Activated naive CD8-positive, alpha-beta T cell treated with anti-CD3 and anti-CD28 coated beads, Interleukin-2, amount 50 U/mL, for 24 hours (primary cell): ENCODE measurements around the gene TMEM39B.
"Not testable (repeated sequence)": the region's sequence is repeated elsewhere in the genome, so short reads cannot be mapped to it uniquely, and the experiment has no call there.

Source experiments
- ATAC-seq: fragments of 150-1000 bp; cut with Tn5 transposase; one replicate; pipeline ENCODE4 v1.10.0; 2021
- DNase-seq: peaks from one replicate; pipeline ENCODE4 v3.0.0; 2021
- H3K27ac Mint-ChIP-seq: one replicate; pipeline ENCODE4 v1.8.0; 2021; ENCODE audit warnings: mild to moderate bottlenecking, mixed read lengths
- H3K27me3 Mint-ChIP-seq: one replicate; pipeline ENCODE4 v1.8.0; 2021; ENCODE audit warnings: mixed read lengths
- H3K36me3 Mint-ChIP-seq: one replicate; pipeline ENCODE4 v1.8.0; 2021; ENCODE audit warnings: low read depth, mixed read lengths
- H3K4me1 Mint-ChIP-seq: one replicate; pipeline ENCODE4 v1.8.0; 2021; ENCODE audit warnings: mixed read lengths
- H3K4me3 Mint-ChIP-seq: one replicate; pipeline ENCODE4 v1.8.0; 2021; ENCODE audit warnings: mild to moderate bottlenecking, moderate library complexity, mixed read lengths
- H3K9me3 Mint-ChIP-seq: one replicate; pipeline ENCODE4 v1.8.0; 2021; ENCODE audit warnings: mixed read lengths

Gene TMEM39B

GRCh38 chr1:32055416-32055815, 17.3 kb upstream of the TMEM39B start:
- ATAC-seq (no peak), DNase-seq (no peak)
- Mint-ChIP-seq H3K27ac (no peak overlapping the region), H3K36me3 (peaks cover 46% of the 10 kb centered on the region), H3K27me3 (no peaks in the 10 kb centered on the region), H3K9me3 (no peaks in the 10 kb centered on the region), H3K4me3 (no peak overlapping the region), H3K4me1 (no peaks in the 10 kb centered on the region)

- no peak for ATAC-seq
- no peak overlapping the region for H3K4me3 Mint-ChIP-seq
- H3K4me1 Mint-ChIP-seq, result no peaks in the 10 kb centered on the region
- no peaks in the 10 kb centered on the region for H3K9me3 Mint-ChIP-seq
- no peaks in the 10 kb centered on the region for H3K27me3 Mint-ChIP-seq
- DNase-seq, result no peak
- peaks cover 47% of the 10 kb centered on the region for H3K36me3 Mint-ChIP-seq
- no peak overlapping the region for H3K27ac Mint-ChIP-seq
These were observed 16.1 kb upstream of the TMEM39B start for GRCh38 chr1:32056598-32056997.

GRCh38 chr1:32060914-32061313, 11.8 kb upstream of the TMEM39B start:
- Mint-ChIP-seq H3K9me3 (no peaks in the 10 kb centered on the region), H3K36me3 (peaks cover 28% of the 10 kb centered on the region), H3K27me3 (no peaks in the 10 kb centered on the region), H3K4me3 (no peak overlapping the region), H3K4me1 (peaks cover 2% of the 10 kb centered on the region), H3K27ac (no peak overlapping the region)
- no peak for ATAC-seq
- DNase-seq, result no peak

DNA sequence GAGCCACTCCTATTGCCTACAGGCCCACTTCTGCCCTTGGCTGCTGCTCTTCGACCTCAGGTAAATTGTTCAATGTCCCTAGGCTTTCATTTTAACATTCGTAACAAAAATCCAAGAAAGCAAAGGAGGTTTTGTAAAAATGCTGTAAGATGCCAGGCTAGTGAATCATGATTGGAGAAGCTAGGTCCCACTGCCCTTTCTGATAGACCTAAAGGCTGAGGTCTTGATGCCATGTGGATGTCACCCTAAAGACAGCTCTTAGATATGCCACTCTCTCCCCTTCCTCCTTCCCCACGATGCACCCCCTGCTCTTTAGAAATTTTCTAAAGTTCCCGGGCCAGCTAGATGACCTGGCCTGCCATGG, 9.9 kb upstream of the TMEM39B start:
- DNase-seq, result no peak
- no peaks in the 10 kb centered on the region for H3K27me3 Mint-ChIP-seq
- H3K4me1 Mint-ChIP-seq, result peaks cover 8% of the 10 kb centered on the region
- H3K36me3 Mint-ChIP-seq, result peaks cover 20% of the 10 kb centered on the region
- peak; percentile 12 for ATAC-seq
- H3K4me3 Mint-ChIP-seq, result no peak overlapping the region
- peak overlapping the region; percentile 65 for H3K27ac Mint-ChIP-seq
- H3K9me3 Mint-ChIP-seq, result no peaks in the 10 kb centered on the region

- H3K4me1 Mint-ChIP-seq, result peaks cover 8% of the 10 kb centered on the region
- no peak overlapping the region for H3K4me3 Mint-ChIP-seq
- H3K9me3 Mint-ChIP-seq, result no peaks in the 10 kb centered on the region
- ATAC-seq (peak; percentile 13), DNase-seq (no peak)
- H3K27ac Mint-ChIP-seq, result no peak overlapping the region
- H3K27me3 Mint-ChIP-seq, result no peaks in the 10 kb centered on the region
- peaks cover 19% of the 10 kb centered on the region for H3K36me3 Mint-ChIP-seq
These were observed 9.5 kb upstream of the TMEM39B start for GRCh38 chr1:32063261-32063681.

DNA sequence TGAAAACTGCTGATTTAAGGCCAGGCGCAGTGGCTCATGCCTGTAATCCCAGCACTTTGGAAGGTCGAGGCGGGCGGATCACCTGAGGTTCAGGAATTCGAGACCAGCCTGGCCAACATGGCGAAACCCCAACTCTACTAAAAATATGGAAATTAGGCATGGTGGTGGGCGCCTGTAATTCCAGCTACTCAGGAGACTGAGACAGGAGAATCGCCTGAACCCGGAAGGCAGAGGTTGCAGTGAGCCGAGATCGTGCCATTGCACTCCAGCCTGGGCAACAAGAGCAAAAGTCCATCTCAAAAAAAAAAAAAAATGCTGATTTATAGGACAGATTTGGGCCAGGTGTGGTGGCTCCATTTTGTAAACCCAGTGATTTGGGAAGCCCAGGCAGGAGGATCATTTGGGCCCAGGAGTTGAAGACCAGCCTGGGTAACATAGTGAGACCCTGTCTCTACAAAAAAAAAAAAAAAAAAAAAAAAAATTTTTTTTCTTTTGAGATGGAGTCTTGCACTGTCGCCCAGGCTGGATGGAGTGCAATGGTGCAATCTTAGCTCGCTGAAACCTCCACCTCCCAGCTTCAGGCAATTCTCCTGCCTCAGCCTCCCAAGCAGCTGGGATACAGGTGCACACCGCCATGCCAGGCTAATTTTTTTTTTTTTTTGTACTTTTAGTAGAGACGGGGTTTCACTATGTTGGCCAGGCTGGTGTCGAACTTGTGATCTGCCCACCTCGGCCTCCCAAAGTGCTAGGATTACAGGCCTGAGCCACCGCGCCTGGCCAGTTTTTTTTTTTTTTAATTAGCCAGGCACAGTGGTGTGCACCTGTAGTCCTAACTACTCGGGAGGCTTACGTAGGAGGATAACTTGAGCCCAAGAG, 6.9 kb upstream of the TMEM39B start:
- not testable (repeated sequence) for DNase-seq, H3K36me3 Mint-ChIP-seq, H3K9me3 Mint-ChIP-seq, ATAC-seq, H3K4me3 Mint-ChIP-seq, H3K27ac Mint-ChIP-seq, H3K27me3 Mint-ChIP-seq
- H3K4me1 Mint-ChIP-seq, result peaks cover 10% of the 10 kb centered on the region

DNA sequence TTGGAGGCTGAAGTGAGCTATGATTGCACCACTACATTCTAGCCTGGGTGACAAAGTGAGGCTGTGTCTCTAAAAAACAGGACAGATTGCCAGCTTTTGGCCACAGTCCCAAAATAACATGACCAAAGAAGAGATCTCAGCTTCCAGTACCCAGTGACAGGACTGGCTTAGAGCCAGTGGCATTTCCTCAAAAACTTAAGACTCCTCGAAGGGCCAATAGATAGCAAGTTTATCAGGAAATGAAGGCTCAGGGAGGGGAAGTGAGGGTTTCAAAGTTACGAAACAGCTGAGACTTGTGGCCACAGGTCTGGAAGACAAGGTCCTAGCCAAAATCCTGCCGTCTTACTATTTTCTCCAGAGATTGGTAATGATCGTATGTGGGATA, 6.3 kb upstream of the TMEM39B start:
- no peaks in the 10 kb centered on the region for H3K27me3 Mint-ChIP-seq
- H3K9me3 Mint-ChIP-seq, result no peaks in the 10 kb centered on the region
- no peak overlapping the region for H3K27ac Mint-ChIP-seq
- peaks cover 10% of the 10 kb centered on the region for H3K4me1 Mint-ChIP-seq
- no peak overlapping the region for H3K4me3 Mint-ChIP-seq
- H3K36me3 Mint-ChIP-seq, result peaks cover 2% of the 10 kb centered on the region
- peak; percentile 34 for ATAC-seq
- DNase-seq, result no peak

DNA sequence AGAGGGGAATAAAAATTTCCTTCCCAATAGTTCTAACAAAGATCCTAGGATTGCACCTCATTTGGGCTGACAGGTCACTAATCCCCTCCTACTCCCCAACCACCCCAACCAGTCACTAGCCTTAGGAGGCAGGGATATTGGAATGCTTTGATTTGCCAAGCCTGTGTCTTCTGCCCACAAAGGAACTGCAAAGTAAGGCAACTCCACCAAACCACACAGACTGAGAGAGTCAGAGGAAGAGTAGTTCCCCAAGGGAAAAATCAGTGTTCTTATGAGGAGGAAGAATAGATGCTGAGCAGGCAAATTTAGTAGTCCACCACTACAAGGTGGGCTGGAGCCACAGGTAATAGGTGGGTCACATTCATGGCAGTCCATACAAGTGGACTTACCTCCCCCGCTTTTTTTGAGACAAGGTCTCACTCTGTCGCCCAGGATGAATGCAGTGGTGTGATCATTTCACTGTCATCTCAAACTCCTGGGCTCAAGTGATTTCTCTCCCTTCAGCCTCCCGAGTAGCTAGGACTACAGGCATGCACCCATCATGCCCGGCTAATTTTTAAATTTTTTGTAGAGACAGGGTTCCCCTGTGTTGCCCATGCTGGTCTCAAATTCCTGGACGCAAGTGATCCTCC, 3.7 kb upstream of the TMEM39B start:
- no peak for ATAC-seq
- Mint-ChIP-seq H3K4me1 (peaks cover 26% of the 10 kb centered on the region), H3K9me3 (no peaks in the 10 kb centered on the region), H3K4me3 (no peak overlapping the region), H3K36me3 (no peaks in the 10 kb centered on the region), H3K27ac (no peak overlapping the region), H3K27me3 (no peaks in the 10 kb centered on the region)
- no peak for DNase-seq

DNA sequence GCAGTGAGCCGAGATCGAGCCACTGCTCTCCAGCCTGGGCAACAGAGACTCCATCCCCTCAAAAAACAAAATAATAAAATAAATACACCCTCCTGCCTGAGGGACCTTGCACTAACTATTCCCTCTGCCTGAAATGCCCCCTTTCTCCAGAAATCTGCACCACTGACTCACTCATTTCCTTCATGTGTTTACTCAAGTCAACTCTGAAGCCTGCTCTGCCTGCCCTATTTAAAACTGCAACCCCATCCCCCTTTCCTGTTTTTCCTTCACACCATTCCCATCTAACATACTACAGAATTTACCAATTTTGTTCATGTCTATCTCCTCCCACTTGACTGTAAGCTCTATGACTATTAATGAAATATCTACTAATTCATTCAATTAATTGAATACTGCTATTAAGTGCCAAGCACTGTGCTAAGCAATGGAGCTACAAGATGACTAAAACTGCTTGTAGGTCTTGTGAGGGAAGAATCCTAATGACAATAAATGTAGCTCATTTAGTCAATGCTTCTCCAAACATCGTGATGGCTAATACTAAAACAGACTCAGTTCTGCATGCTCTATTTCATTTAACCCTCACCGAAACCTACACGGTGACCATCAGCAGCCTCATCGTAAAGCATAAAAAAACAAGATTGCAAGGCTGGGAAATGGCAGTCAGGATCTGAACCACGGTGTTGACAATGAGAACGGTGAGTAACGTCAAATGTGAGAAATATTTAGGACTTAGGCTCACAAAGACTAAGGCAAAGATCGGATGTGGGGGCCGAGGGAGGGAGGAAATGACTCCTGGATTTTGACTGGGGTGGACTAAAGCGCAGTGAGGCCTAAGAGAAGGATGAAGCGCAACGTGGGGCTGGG, 749 bp upstream of the TMEM39B start:
- DNase-seq (no peak), ATAC-seq (peak; percentile 26)
- Mint-ChIP-seq H3K27ac (peak overlapping the region; percentile 96), H3K4me1 (peaks cover 29% of the 10 kb centered on the region), H3K27me3 (no peaks in the 10 kb centered on the region), H3K9me3 (no peaks in the 10 kb centered on the region), H3K4me3 (peak overlapping the region; percentile 91), H3K36me3 (peaks cover 4% of the 10 kb centered on the region)

DNA sequence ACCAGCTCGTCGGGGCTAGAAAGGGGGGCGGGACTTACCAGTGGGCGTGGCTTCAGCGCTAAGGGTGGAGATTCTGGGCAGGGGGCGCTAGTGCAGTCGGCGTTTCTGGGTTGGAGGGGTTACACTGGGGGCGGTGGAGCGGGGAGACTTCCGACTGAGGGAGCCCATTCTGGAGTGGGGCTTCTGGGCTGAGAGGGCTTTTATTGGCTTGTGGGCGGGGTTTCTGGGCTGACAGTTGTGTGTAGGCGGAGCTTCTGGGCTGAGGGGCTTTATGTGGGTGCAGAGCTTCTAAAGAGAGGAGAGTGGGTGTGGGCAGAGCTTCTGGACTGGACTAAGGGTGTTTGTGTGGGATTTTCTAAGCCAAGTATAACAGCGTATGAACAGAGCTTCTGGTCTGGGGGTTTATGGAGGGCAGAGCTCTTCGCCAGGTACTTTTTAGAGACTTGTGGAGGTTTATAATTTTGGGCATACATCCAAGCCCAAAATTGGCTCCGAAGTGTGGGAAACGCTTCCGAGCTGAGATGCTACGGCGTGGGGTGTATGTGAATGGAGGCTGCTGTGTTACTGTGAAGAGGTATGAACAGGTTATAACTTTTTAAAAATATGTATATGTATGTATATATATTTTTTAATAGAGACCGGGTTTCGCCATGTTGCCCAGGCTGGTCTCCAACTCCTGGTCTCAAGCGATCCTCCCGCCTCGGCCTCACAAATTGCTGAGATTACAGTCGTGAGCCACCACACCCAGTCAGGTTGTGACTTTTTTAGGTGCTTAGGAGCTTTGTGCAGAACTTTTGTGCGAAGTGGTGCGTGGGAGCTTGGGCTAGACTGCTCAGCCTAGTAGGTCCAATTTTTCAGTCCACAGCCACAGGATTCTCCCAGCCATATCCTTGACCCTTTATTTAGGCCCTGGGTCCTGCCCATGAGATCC, 825 bp downstream of the TMEM39B start:
- Mint-ChIP-seq H3K36me3 (peaks cover 10% of the 10 kb centered on the region), H3K9me3 (no peaks in the 10 kb centered on the region), H3K4me3 (peak overlapping the region; percentile 91), H3K27me3 (no peaks in the 10 kb centered on the region), H3K27ac (peak overlapping the region; percentile 96), H3K4me1 (peaks cover 29% of the 10 kb centered on the region)
- DNase-seq, result no peak
- ATAC-seq, result no peak

- Mint-ChIP-seq H3K27me3 (no peaks in the 10 kb centered on the region), H3K27ac (no peak overlapping the region), H3K9me3 (no peaks in the 10 kb centered on the region), H3K4me3 (no peak overlapping the region), H3K36me3 (peaks cover 13% of the 10 kb centered on the region), H3K4me1 (peaks cover 29% of the 10 kb centered on the region)
- no peak for ATAC-seq
- no peak for DNase-seq
These were observed 2.1 kb downstream of the TMEM39B start for GRCh38 chr1:32074841-32075240.

DNA sequence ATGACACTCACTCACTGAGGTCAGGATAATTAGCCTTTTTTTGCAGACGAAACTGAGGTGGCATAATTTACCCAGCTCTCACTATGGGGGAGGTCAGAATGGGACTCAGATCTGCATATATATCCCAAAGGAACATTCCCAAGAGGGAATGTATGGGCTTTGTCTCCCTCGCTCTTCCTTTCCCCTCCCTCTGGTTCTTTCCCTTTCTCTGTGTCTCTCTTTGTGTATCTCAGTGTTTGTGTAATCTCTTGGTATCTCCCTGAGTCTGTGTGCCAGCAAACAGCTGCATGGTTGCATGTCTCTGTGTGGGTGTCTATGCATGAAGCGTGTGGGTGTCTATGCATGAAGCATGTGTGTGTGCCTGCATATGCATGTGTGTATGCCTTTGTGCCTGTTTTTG, 4.7 kb downstream of the TMEM39B start:
- Mint-ChIP-seq H3K27me3 (no peaks in the 10 kb centered on the region), H3K27ac (no peak overlapping the region), H3K9me3 (no peaks in the 10 kb centered on the region), H3K4me1 (peaks cover 23% of the 10 kb centered on the region), H3K4me3 (no peak overlapping the region), H3K36me3 (peaks cover 21% of the 10 kb centered on the region)
- DNase-seq (no peak), ATAC-seq (no peak)

DNA sequence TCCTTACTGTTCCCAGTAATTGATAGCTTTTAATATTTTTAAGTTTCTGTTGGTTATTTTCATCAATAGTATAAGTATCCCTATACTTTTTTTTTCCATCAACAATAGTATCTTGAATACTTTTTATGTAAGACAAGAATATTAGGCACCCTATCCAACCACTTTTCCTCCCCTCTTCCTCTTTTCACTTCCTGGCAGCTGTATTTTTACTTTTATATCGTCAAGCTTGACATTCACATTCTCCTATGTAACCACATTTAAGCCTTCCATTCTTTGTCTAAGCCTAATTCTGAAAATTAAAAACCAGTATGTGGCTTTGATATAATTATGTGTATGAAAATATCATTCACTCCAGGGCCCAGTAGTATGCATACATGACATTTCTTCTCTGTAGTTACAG, 9.3 kb downstream of the TMEM39B start:
- H3K9me3 Mint-ChIP-seq, result no peaks in the 10 kb centered on the region
- DNase-seq, result no peak
- peak overlapping the region; percentile 57 for H3K27ac Mint-ChIP-seq
- no peak for ATAC-seq
- H3K4me3 Mint-ChIP-seq, result no peak overlapping the region
- peaks cover 31% of the 10 kb centered on the region for H3K36me3 Mint-ChIP-seq
- H3K4me1 Mint-ChIP-seq, result peaks cover 4% of the 10 kb centered on the region
- no peaks in the 10 kb centered on the region for H3K27me3 Mint-ChIP-seq

DNA sequence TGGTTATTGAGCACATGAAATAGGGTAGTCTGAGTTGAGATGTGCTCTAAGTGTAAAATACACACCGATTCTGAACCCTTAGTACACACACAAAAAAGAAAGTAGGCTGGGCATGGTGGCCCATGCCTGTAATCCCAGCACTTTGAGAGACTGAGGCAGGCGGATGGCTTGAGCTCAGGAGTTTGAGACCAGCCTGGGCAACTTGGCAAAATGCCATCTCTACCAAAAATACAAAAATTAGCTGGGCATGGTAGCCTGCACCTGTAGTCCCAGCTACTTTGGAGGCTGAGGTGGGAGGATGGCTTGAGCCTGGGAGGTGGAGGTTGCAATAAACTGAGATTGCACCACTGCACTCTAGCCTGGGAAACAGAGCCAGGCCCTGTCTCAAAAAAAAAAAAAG, 13.6 kb downstream of the TMEM39B start:
- H3K4me1 Mint-ChIP-seq, DNase-seq, H3K27ac Mint-ChIP-seq, ATAC-seq, H3K4me3 Mint-ChIP-seq, H3K27me3 Mint-ChIP-seq, H3K9me3 Mint-ChIP-seq: not testable (repeated sequence)
- H3K36me3 Mint-ChIP-seq, result peaks cover 30% of the 10 kb centered on the region
